Measurements from ENCODE around the gene VPS26A.

Gene VPS26A

DNA sequence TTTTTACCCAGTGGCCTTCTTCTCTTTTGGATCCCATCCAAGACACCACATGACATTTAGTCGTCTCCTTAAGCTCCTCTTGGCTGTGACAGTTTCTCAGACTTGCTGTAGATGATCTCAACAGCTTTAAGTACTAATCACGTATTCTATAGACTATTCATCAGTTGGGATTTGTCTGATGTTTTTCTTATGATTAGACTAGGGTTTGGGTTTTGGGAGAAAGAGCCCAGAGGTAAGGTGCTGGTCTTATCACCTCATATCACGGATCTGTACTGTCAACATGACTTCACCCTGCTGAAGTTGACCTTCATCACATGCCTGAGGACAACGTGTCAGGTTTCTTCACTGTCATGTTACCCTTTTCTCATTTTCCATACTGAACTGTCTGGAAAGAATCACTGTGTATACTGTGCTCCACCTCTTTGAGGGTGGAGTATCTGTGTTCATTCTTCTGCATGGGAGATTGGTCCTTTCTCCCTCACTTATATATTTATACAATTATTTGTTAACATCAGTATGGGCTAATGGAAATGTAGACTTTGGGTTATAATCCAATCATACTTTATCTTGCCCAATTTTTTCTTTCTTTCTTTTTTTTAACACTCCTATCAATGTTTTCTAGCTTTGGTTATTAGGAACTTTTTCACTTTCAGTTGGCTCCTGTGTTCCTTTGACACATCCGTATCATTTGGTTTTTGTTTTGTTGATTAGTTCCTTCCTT is 89.8 kb downstream of the VPS26A start:
- no peak overlapping the region for H3K4me3 ChIP-seq (ENCODE audit: low read depth, low read length)
- no peak overlapping the region for H3K27ac ChIP-seq (ENCODE audit: extremely low read depth, low read depth, low read length)
- CTCF ChIA-PET: interaction anchor here (0.6 to 0.8 kb wide), 2 partner anchors 26 to 83 kb away, joined by 3 to 5 read pairs; no protein-coding TSS in a partner anchor
- TF ChIP-seq ZFP69B (tag by site-specific recombination; IDR thresholded peaks at IDR 0.05) (no peak), SALL2 (tag by site-specific recombination; IDR thresholded peaks at IDR 0.05; ENCODE audit: borderline replicate concordance) (no peak), ZNF549 (tag by site-specific recombination; IDR thresholded peaks at IDR 0.05) (no peak), ZNF677 (tag by site-specific recombination; IDR thresholded peaks at IDR 0.05) (no peak), ZNF776 (tag by site-specific recombination; IDR thresholded peaks at IDR 0.05; ENCODE audit: borderline replicate concordance) (no peak), WT1 (tag by site-specific recombination; IDR thresholded peaks at IDR 0.05) (no peak; the same call in 1 of the 2 replicates), TRIM28 (IDR thresholded peaks at IDR 0.05; ENCODE audit: borderline replicate concordance, low read length) (no peak), ZNF114 (tag by site-specific recombination; IDR thresholded peaks at IDR 0.05) (no peak), PRDM10 (tag by site-specific recombination; IDR thresholded peaks at IDR 0.05) (peak; percentile 46; the same call in 1 of the 2 replicates), KLF9 (tag by site-specific recombination; IDR thresholded peaks at IDR 0.05; ENCODE audit: low read depth) (no peak), ZNF324 (tag by site-specific recombination; IDR thresholded peaks at IDR 0.05) (peak; percentile 34; the same call in 1 of the 2 replicates), ZNF280D (tag by site-specific recombination; IDR thresholded peaks at IDR 0.05) (no peak), ZFP37 (tag by site-specific recombination; IDR thresholded peaks at IDR 0.05) (0 out of 2 replicates have a peak, but pooled peaks have one; percentile 45), GLIS1 (tag by site-specific recombination; IDR thresholded peaks at IDR 0.05) (no peak), MYNN (tag by site-specific recombination; IDR thresholded peaks at IDR 0.05; ENCODE audit: borderline replicate concordance) (no peak), ZSCAN16 (tag by site-specific recombination; IDR thresholded peaks at IDR 0.05) (no peak), ZBTB26 (tag by site-specific recombination; optimal IDR thresholded peaks at IDR 0.05) (no peak), ZNF132 (tag by site-specific recombination; IDR thresholded peaks at IDR 0.05; ENCODE audit: borderline replicate concordance) (no peak), ZSCAN4 (tag by site-specific recombination; IDR thresholded peaks at IDR 0.05) (no peak), SP7 (tag by site-specific recombination; IDR thresholded peaks at IDR 0.05) (peak; percentile 85), ZSCAN23 (tag by site-specific recombination; IDR thresholded peaks at IDR 0.05) (peak; percentile 62; the same call in 1 of the 2 replicates), KLF10 (tag by site-specific recombination; IDR thresholded peaks at IDR 0.05) (peak; percentile 25; the same call in 1 of the 2 replicates), ZNF585B (tag by site-specific recombination; IDR thresholded peaks at IDR 0.05) (no peak)
- TF ChIP-seq, protein P1, sequence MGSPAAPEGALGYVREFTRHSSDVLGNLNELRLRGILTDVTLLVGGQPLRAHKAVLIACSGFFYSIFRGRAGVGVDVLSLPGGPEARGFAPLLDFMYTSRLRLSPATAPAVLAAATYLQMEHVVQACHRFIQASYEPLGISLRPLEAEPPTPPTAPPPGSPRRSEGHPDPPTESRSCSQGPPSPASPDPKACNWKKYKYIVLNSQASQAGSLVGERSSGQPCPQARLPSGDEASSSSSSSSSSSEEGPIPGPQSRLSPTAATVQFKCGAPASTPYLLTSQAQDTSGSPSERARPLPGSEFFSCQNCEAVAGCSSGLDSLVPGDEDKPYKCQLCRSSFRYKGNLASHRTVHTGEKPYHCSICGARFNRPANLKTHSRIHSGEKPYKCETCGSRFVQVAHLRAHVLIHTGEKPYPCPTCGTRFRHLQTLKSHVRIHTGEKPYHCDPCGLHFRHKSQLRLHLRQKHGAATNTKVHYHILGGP (tag by site-specific recombination; IDR thresholded peaks at IDR 0.05): no peak
- TF ChIP-seq, protein P2, sequence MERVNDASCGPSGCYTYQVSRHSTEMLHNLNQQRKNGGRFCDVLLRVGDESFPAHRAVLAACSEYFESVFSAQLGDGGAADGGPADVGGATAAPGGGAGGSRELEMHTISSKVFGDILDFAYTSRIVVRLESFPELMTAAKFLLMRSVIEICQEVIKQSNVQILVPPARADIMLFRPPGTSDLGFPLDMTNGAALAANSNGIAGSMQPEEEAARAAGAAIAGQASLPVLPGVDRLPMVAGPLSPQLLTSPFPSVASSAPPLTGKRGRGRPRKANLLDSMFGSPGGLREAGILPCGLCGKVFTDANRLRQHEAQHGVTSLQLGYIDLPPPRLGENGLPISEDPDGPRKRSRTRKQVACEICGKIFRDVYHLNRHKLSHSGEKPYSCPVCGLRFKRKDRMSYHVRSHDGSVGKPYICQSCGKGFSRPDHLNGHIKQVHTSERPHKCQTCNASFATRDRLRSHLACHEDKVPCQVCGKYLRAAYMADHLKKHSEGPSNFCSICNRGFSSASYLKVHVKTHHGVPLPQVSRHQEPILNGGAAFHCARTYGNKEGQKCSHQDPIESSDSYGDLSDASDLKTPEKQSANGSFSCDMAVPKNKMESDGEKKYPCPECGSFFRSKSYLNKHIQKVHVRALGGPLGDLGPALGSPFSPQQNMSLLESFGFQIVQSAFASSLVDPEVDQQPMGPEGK (tag by site-specific recombination; IDR thresholded peaks at IDR 0.05): peak; percentile 48; the same call in 1 of the 2 replicates

More for the DNA sequence above, 89.8 kb downstream of the VPS26A start:
- Histone ChIP-seq H3K36me3 (ENCODE audit: control insufficient read depth in 2 of 2, insufficient read depth in 1 of 2, low read length in 2 of 2) (peaks cover 0 to 7% of the 10 kb centered on the region in 2 experiments; a peak in 1 of 3 replicates), H3K9me3 (ENCODE audit: control insufficient read depth, insufficient read depth, low read depth, low read length) (no peaks in the 10 kb centered on the region), H3K4me1 (ENCODE audit: control insufficient read depth, insufficient read depth, low read length) (0 out of 2 replicates have a peak, but pooled peaks cover 7% of the 10 kb centered on the region)
- POLR2A ChIA-PET: no interaction called here
